Naive thymus-derived CD4-positive, alpha-beta T cell (primary cell): ENCODE data around the gene PCED1B. TPM values are rescaled to one million over a fixed set of nuclear protein-coding genes. Genes with fewer than 3 reads are reported as not detected.

ENCODE experiments used
- ATAC-seq: fragments of 150-1000 bp; cut with Tn5 transposase; 2 replicates; pipeline ENCODE4 v1.10.0; 2021; ENCODE audit warnings: mild to moderate bottlenecking, moderate library complexity
- CTCF ChIA-PET: fragments of 350-600 bp; sonication (Branson Sonifier 250); formaldehyde crosslinking; loops from one replicate; lab custom pipeline; 2021; ENCODE audit warnings: antibody characterized with exemption; lab: Charles Lee
- POLR2A ChIA-PET: fragments of 350-600 bp; sonication (Branson Sonifier 250); formaldehyde crosslinking; loops from one replicate; lab custom pipeline; 2021; ENCODE audit warnings: antibody characterized with exemption, inconsistent platforms; lab: Charles Lee
- DNase-seq, 9 donors: peaks; one replicate each; pipeline versions ENCODE4 v3.0.0 to v3.0.0-alpha.2; 2020 to 2022; ENCODE audit warnings: mixed read lengths in 1 of 9
- H3K27ac ChIP-seq: one replicate; pipeline ENCODE4 v1.7.0; 2013; ENCODE audit warnings: mild to moderate bottlenecking, low read depth, low read length, moderate library complexity
- H3K27me3 ChIP-seq, 2 donors: one replicate each; pipeline ENCODE4 v1.7.0; 2013; ENCODE audit warnings: low read length in 2 of 2, mild to moderate bottlenecking in 2 of 2, moderate library complexity in 2 of 2; ENCODE audit not compliant: control insufficient read depth in 2 of 2, insufficient read depth in 2 of 2
- H3K36me3 ChIP-seq, 3 experiments: 1 replicate in 2 of 3; 2 replicates in 1 of 3; pipeline ENCODE4 v1.7.0; 2013; ENCODE audit warnings: low read length in 3 of 3, mild to moderate bottlenecking in 3 of 3, moderate library complexity in 1 of 3; ENCODE audit not compliant: insufficient read depth in 3 of 3, control insufficient read depth in 2 of 3
- H3K4me1 ChIP-seq, 2 donors: one replicate each; pipeline ENCODE4 v1.7.0; 2013; ENCODE audit warnings: low read length in 2 of 2, mild to moderate bottlenecking in 2 of 2, moderate library complexity in 1 of 2; ENCODE audit not compliant: control insufficient read depth in 2 of 2, insufficient read depth in 2 of 2
- H3K4me3 ChIP-seq: 2 replicates; pipeline ENCODE4 v1.7.0; 2013; ENCODE audit warnings: mild to moderate bottlenecking, low read length
- H3K9me3 ChIP-seq, 3 experiments: 1 replicate in 2 of 3; 2 replicates in 1 of 3; pipeline ENCODE4 v1.7.0; 2013; ENCODE audit warnings: low read length in 3 of 3; ENCODE audit not compliant: control insufficient read depth in 2 of 3
- H3K27ac Mint-ChIP-seq, 9 donors: one replicate each; pipeline ENCODE4 v1.8.0; 2020 to 2022; ENCODE audit warnings: mixed read lengths in 9 of 9, mild to moderate bottlenecking in 8 of 9, moderate library complexity in 5 of 9, inconsistent platforms in 2 of 9
- H3K27me3 Mint-ChIP-seq, 5 donors: one replicate each; pipeline ENCODE4 v1.8.0; 2021 to 2022; ENCODE audit warnings: mixed read lengths in 5 of 5, mild to moderate bottlenecking in 1 of 5
- H3K36me3 Mint-ChIP-seq, 5 donors: one replicate each; pipeline ENCODE4 v1.8.0; 2020 to 2022; ENCODE audit warnings: mixed read lengths in 5 of 5, mild to moderate bottlenecking in 3 of 5, inconsistent platforms in 1 of 5
- H3K4me1 Mint-ChIP-seq, 7 donors: one replicate each; pipeline ENCODE4 v1.8.0; 2020 to 2022; ENCODE audit warnings: mixed read lengths in 7 of 7, mild to moderate bottlenecking in 3 of 7, inconsistent platforms in 1 of 7
- H3K4me3 Mint-ChIP-seq, 10 donors: one replicate each; pipeline ENCODE4 v1.8.0; 2020 to 2022; ENCODE audit warnings: mild to moderate bottlenecking in 10 of 10, mixed read lengths in 10 of 10, moderate library complexity in 6 of 10, inconsistent platforms in 2 of 10
- H3K9me3 Mint-ChIP-seq, 11 donors: one replicate each; pipeline ENCODE4 v1.8.0; 2020 to 2022; ENCODE audit warnings: mixed read lengths in 11 of 11, mild to moderate bottlenecking in 4 of 11, inconsistent platforms in 1 of 11, moderate library complexity in 1 of 11
- intact Hi-C, 2 donors: fragments of 100-400 bp; cut with micrococcal nuclease; formaldehyde crosslinking; loops; one replicate each; pipeline ENCODE4 v1.15.1; 2023
- polyA plus RNA-seq, 2 donors: library from polyadenylated mRNA; unstranded; fragments of 300-500 nt; fragmentation: Illumina TruSeq; gene quantifications; one replicate each; pipeline ENCODE4 v1.2.3, GENCODE V29; 2021
- total RNA-seq, 6 experiments: library from RNA in 5 of 6; stranded (reverse) in 5 of 6; gene quantifications; 1 replicate in 5 of 6; 2 replicates in 1 of 6; pipeline ENCODE4 v1.2.3 and lab custom pipeline; 2021 to 2026

PCED1B gene
- total and polyA plus RNA-seq, 7 experiments from 2014 or later, result 41.4 to 147 (median 94.3) TPM

- CTCF ChIA-PET, result interaction anchor here (0.9 to 1.4 kb wide), 2 partner anchors 17 to 218 kb away, joined by 3 read pairs; no protein-coding TSS in a partner anchor
- Histone ChIP-seq H3K4me3 (no peak overlapping the region), H3K36me3 (no peaks in the 10 kb centered on the region), H3K4me1 (peaks cover 6 to 13% of the 10 kb centered on the region in 2 donors), H3K27ac (no peak overlapping the region), H3K27me3 (no peaks in the 10 kb centered on the region), H3K9me3 (no peaks in the 10 kb centered on the region)
- DNase-seq, result no peak
- intact Hi-C loops, result loop anchor here in 1 of 2 donors (2.0 kb wide), 1 partner anchor 14 kb away; no protein-coding TSS in a partner anchor
- Mint-ChIP-seq H3K36me3 (peaks cover 0 to 49% (median 32%) of the 10 kb centered on the region in 5 donors), H3K4me1 (peaks cover 21 to 63% (median 42%) of the 10 kb centered on the region in 7 donors), H3K27me3 (no peaks in the 10 kb centered on the region), H3K4me3 (peak overlapping the region in 1 of 10 donors; percentile 43), H3K9me3 (peaks cover 0 to 10% (median 0%) of the 10 kb centered on the region in 11 donors), H3K27ac (peak overlapping the region in 4 of 9 donors; percentile 72 to 81 (median 74))
- ATAC-seq, result no peak
- POLR2A ChIA-PET, result interaction anchor here (0.7 to 2.0 kb wide), 5 partner anchors 15 to 126 kb away, joined by 3 to 6 read pairs (median 3); no protein-coding TSS in a partner anchor
Observed at GRCh38 chr12:47242426-47242825, 163.0 kb downstream of the PCED1B start.

- Mint-ChIP-seq H3K4me1 (peaks cover 11 to 58% (median 39%) of the 10 kb centered on the region in 7 donors), H3K27ac (peak overlapping the region in 2 of 9 donors; percentile 14 to 17), H3K27me3 (no peaks in the 10 kb centered on the region), H3K9me3 (peaks cover 0 to 20% (median 0%) of the 10 kb centered on the region in 11 donors), H3K4me3 (peak overlapping the region in 1 of 10 donors; percentile 23), H3K36me3 (peaks cover 5 to 55% (median 37%) of the 10 kb centered on the region in 5 donors)
- no peaks in the 10 kb centered on the region for H3K9me3 ChIP-seq
- ATAC-seq (no peak), DNase-seq (no peak)
- H3K4me3 ChIP-seq, result no peak overlapping the region
- POLR2A ChIA-PET, result interaction anchor here (0.6 to 0.9 kb wide), 2 partner anchors 29 to 170 kb away, joined by 3 read pairs; no protein-coding TSS in a partner anchor
- no peak overlapping the region for H3K27ac ChIP-seq
- H3K36me3 ChIP-seq, result peaks cover 0 to 6% (median 0%) of the 10 kb centered on the region in 3 experiments
- H3K4me1 ChIP-seq, result peaks cover 0 to 7% of the 10 kb centered on the region in 2 donors
- CTCF ChIA-PET, result interaction anchor here (0.7 to 1.0 kb wide), 3 partner anchors 28 to 165 kb away, joined by 3 to 4 read pairs (median 3); partner anchors contain the start of genes AMIGO2 and PCED1B
- no peaks in the 10 kb centered on the region for H3K27me3 ChIP-seq
- intact Hi-C loops, result loop anchor here in 1 of 2 donors (2.0 kb wide), 1 partner anchor 20 kb away; no protein-coding TSS in a partner anchor
Observed at GRCh38 chr12:47244835-47245234, 165.4 kb downstream of the PCED1B start.

- peaks cover 11 to 58% (median 40%) of the 10 kb centered on the region in 7 donors for H3K4me1 Mint-ChIP-seq
- no peak overlapping the region for H3K4me3 ChIP-seq
- no peaks in the 10 kb centered on the region for H3K27me3 Mint-ChIP-seq
- no peak overlapping the region for H3K27ac ChIP-seq
- H3K9me3 ChIP-seq, result no peaks in the 10 kb centered on the region
- POLR2A ChIA-PET, result interaction anchor here (0.6 to 0.9 kb wide), 2 partner anchors 30 to 171 kb away, joined by 3 read pairs; no protein-coding TSS in a partner anchor
- peaks cover 0 to 12% (median 0%) of the 10 kb centered on the region in 3 experiments for H3K36me3 ChIP-seq
- peaks cover 0 to 27% (median 4%) of the 10 kb centered on the region in 11 donors for H3K9me3 Mint-ChIP-seq
- no peak for ATAC-seq
- H3K27me3 ChIP-seq, result no peaks in the 10 kb centered on the region
- H3K27ac Mint-ChIP-seq, result peak overlapping the region in 1 of 9 donors; percentile 12
- H3K36me3 Mint-ChIP-seq, result peaks cover 11 to 55% (median 41%) of the 10 kb centered on the region in 5 donors
- no peak for DNase-seq
- H3K4me1 ChIP-seq, result peaks cover 0 to 7% of the 10 kb centered on the region in 2 donors
- intact Hi-C loops, result loop anchor here in 1 of 2 donors (2.0 kb wide), 1 partner anchor 19 kb away; no protein-coding TSS in a partner anchor
- H3K4me3 Mint-ChIP-seq, result peak overlapping the region in 1 of 10 donors; percentile 18
- CTCF ChIA-PET, result interaction anchor here (0.9 kb wide), 1 partner anchor 166 kb away, joined by 3 read pairs; the partner anchor contains the start of genes AMIGO2 and PCED1B
Observed at GRCh38 chr12:47245623-47246022, 166.2 kb downstream of the PCED1B start.

- intact Hi-C loops, result no loop called here
- H3K27ac ChIP-seq, result no peak overlapping the region
- Mint-ChIP-seq H3K27ac (peak overlapping the region in 2 of 9 donors; percentile 51 to 88), H3K36me3 (peaks cover 13 to 58% (median 52%) of the 10 kb centered on the region in 5 donors), H3K4me1 (peaks cover 8 to 64% (median 41%) of the 10 kb centered on the region in 7 donors), H3K9me3 (peaks cover 0 to 43% (median 19%) of the 10 kb centered on the region in 11 donors), H3K27me3 (no peaks in the 10 kb centered on the region), H3K4me3 (peak overlapping the region in 1 of 10 donors; percentile 54)
- ATAC-seq, result no peak
- CTCF ChIA-PET, result no interaction called here
- POLR2A ChIA-PET, result no interaction called here
- H3K36me3 ChIP-seq, result peaks cover 0 to 12% (median 0%) of the 10 kb centered on the region in 3 experiments
- no peak for DNase-seq
- H3K9me3 ChIP-seq, result peaks cover 0 to 8% (median 3%) of the 10 kb centered on the region in 3 experiments
- no peaks in the 10 kb centered on the region for H3K27me3 ChIP-seq
- no peak overlapping the region for H3K4me3 ChIP-seq
- peaks cover 0 to 3% of the 10 kb centered on the region in 2 donors for H3K4me1 ChIP-seq
Observed at GRCh38 chr12:47247418-47247817, 168.0 kb downstream of the PCED1B start.

GRCh38 chr12:47249082-47249481 lies 169.7 kb downstream of the PCED1B start:
- no peaks in the 10 kb centered on the region for H3K27me3 ChIP-seq
- ChIA-PET CTCF (no interaction called here), POLR2A (interaction anchor here (0.9 kb wide), 1 partner anchor 23 kb away, joined by 3 read pairs; no protein-coding TSS in a partner anchor)
- peak overlapping the region in 6 of 9 donors; percentile 13 to 94 (median 82) for H3K27ac Mint-ChIP-seq
- no peaks in the 10 kb centered on the region for H3K4me1 ChIP-seq
- no peak overlapping the region for H3K4me3 ChIP-seq
- H3K36me3 Mint-ChIP-seq, result peaks cover 13 to 64% (median 60%) of the 10 kb centered on the region in 5 donors
- no peak for ATAC-seq
- peaks cover 3 to 51% (median 28%) of the 10 kb centered on the region in 11 donors for H3K9me3 Mint-ChIP-seq
- no peaks in the 10 kb centered on the region for H3K27me3 Mint-ChIP-seq
- intact Hi-C loops, result no loop called here
- H3K4me1 Mint-ChIP-seq, result peaks cover 5 to 72% (median 55%) of the 10 kb centered on the region in 7 donors
- no peak for DNase-seq
- H3K4me3 Mint-ChIP-seq, result peak overlapping the region in 6 of 10 donors; percentile 75 to 96 (median 80)
- peaks cover 0 to 12% (median 0%) of the 10 kb centered on the region in 3 experiments for H3K36me3 ChIP-seq
- no peak overlapping the region for H3K27ac ChIP-seq
- peaks cover 0 to 17% (median 3%) of the 10 kb centered on the region in 3 experiments for H3K9me3 ChIP-seq

GRCh38 chr12:47249719-47250357 lies 170.4 kb downstream of the PCED1B start:
- H3K4me3 ChIP-seq, result peak overlapping the region; percentile 16
- ATAC-seq (no peak), DNase-seq (no peak)
- peaks cover 0 to 21% (median 3%) of the 10 kb centered on the region in 3 experiments for H3K9me3 ChIP-seq
- intact Hi-C loops, result no loop called here
- no peaks in the 10 kb centered on the region for H3K27me3 Mint-ChIP-seq
- peaks cover 3 to 58% (median 33%) of the 10 kb centered on the region in 11 donors for H3K9me3 Mint-ChIP-seq
- peak overlapping the region; percentile 20 for H3K27ac ChIP-seq
- H3K27ac Mint-ChIP-seq, result peak overlapping the region in 5 of 9 donors; percentile 68 to 94 (median 91)
- POLR2A ChIA-PET, result no interaction called here
- peaks cover 13 to 64% (median 55%) of the 10 kb centered on the region in 5 donors for H3K36me3 Mint-ChIP-seq
- CTCF ChIA-PET, result no interaction called here
- H3K36me3 ChIP-seq, result peaks cover 0 to 12% (median 0%) of the 10 kb centered on the region in 3 experiments
- H3K27me3 ChIP-seq, result no peaks in the 10 kb centered on the region
- no peaks in the 10 kb centered on the region for H3K4me1 ChIP-seq
- peaks cover 5 to 76% (median 58%) of the 10 kb centered on the region in 7 donors for H3K4me1 Mint-ChIP-seq
- H3K4me3 Mint-ChIP-seq, result peak overlapping the region in 6 of 10 donors; percentile 75 to 96 (median 80)
